Liver (tissue), 9 donors: ENCODE data around the gene CPED1. TPM values are rescaled to one million over a fixed set of nuclear protein-coding genes. Genes with fewer than 3 reads are reported as not detected.

Source experiments
- DNase-seq: peaks from one replicate; pipeline ENCODE4 v3.0.0-alpha.2; 2017; ENCODE audit warnings: low spot score
- H3K27ac ChIP-seq, 2 donors: one replicate each; pipeline ENCODE4 v1.7.0; 2013; ENCODE audit warnings: inconsistent platforms in 2 of 2, low read length in 2 of 2, control low read depth in 1 of 2, low read depth in 1 of 2, mild to moderate bottlenecking in 1 of 2
- H3K27me3 ChIP-seq, 4 donors: one replicate each; pipeline versions ENCODE4 v1.6.1 to v1.7.0; 2013; ENCODE audit warnings: low read length in 3 of 4, inconsistent platforms in 1 of 4, mild to moderate bottlenecking in 1 of 4, moderate library complexity in 1 of 4; ENCODE audit not compliant: control insufficient read depth in 4 of 4, insufficient read depth in 4 of 4
- H3K36me3 ChIP-seq, 4 donors: one replicate each; pipeline versions ENCODE4 v1.6.1 to v1.7.0; 2013; ENCODE audit warnings: low read length in 3 of 4, mild to moderate bottlenecking in 3 of 4, low read depth in 1 of 4, moderate library complexity in 1 of 4; ENCODE audit not compliant: control insufficient read depth in 4 of 4, insufficient read depth in 3 of 4
- H3K4me1 ChIP-seq, 4 donors: one replicate each; pipeline versions ENCODE4 v1.6.1 to v1.7.0; 2013; ENCODE audit warnings: low read length in 3 of 4, mild to moderate bottlenecking in 3 of 4, moderate library complexity in 1 of 4; ENCODE audit not compliant: control insufficient read depth in 4 of 4, insufficient read depth in 4 of 4
- H3K4me3 ChIP-seq, 3 donors: one replicate each; pipeline versions ENCODE4 v1.6.1 to v1.7.0; 2013; ENCODE audit warnings: low read length in 3 of 3, control low read depth in 1 of 3, low read depth in 1 of 3, mild to moderate bottlenecking in 1 of 3
- H3K9ac ChIP-seq, 2 donors: one replicate each; pipeline ENCODE4 v1.7.0; 2013; ENCODE audit warnings: low read length in 2 of 2, mild to moderate bottlenecking in 2 of 2, moderate library complexity in 2 of 2, control low read depth in 1 of 2, low read depth in 1 of 2
- H3K9me3 ChIP-seq, 4 donors: one replicate each; pipeline versions ENCODE4 v1.6.1 to v1.7.0; 2013; ENCODE audit warnings: low read length in 3 of 4; ENCODE audit not compliant: control insufficient read depth in 4 of 4
- ATF3 ChIP-seq: IDR thresholded peaks from 2 replicates; pipeline ENCODE4 v1.6.1; 2016; ENCODE audit warnings: antibody characterized with exemption
- CTCF ChIP-seq: fragments of 150-350 bp; IDR thresholded peaks from 2 replicates; pipeline ENCODE4 v1.5.1; 2017; ENCODE audit warnings: improper control_type of control experiment, low read depth, low read length; ENCODE audit not compliant: missing input control
- FOXA2 ChIP-seq: IDR thresholded peaks from 2 replicates; pipeline ENCODE4 v1.6.1; 2016; ENCODE audit warnings: antibody characterized with exemption
- GABPA ChIP-seq, 2 donors: IDR thresholded peaks in 1 of 2; conservative IDR thresholded peaks in 1 of 2; 2 replicates each; pipeline ENCODE4 v1.6.1; 2016; ENCODE audit warnings: antibody characterized with exemption in 2 of 2, mild to moderate bottlenecking in 1 of 2, moderate library complexity in 1 of 2
- HNF4A ChIP-seq, 2 donors: conservative IDR thresholded peaks; 2 replicates each; pipeline ENCODE4 v1.6.1; 2016; ENCODE audit warnings: antibody characterized with exemption in 2 of 2, mild to moderate bottlenecking in 2 of 2
- HNF4G ChIP-seq: IDR thresholded peaks from 2 replicates; pipeline ENCODE4 v1.6.1; 2016; ENCODE audit warnings: antibody characterized with exemption
- NR2F2 ChIP-seq: IDR thresholded peaks from 2 replicates; pipeline ENCODE4 v1.6.1; 2016; ENCODE audit warnings: antibody characterized with exemption
- RAD21 ChIP-seq, 2 donors: IDR thresholded peaks; 2 replicates each; pipeline ENCODE4 v1.6.1; 2016; ENCODE audit warnings: antibody characterized with exemption in 2 of 2, mild to moderate bottlenecking in 2 of 2
- REST ChIP-seq: IDR thresholded peaks from 2 replicates; pipeline ENCODE4 v1.6.1; 2016; ENCODE audit warnings: antibody characterized with exemption, mild to moderate bottlenecking
- RXRA ChIP-seq, 2 donors: IDR thresholded peaks; 2 replicates each; pipeline ENCODE4 v1.6.1; 2017 to 2018; ENCODE audit warnings: antibody characterized with exemption in 2 of 2, mild to moderate bottlenecking in 1 of 2
- TAF1 ChIP-seq: conservative IDR thresholded peaks from 2 replicates; pipeline ENCODE4 v1.6.1; 2016; ENCODE audit warnings: antibody characterized with exemption, mild to moderate bottlenecking
- YY1 ChIP-seq: IDR thresholded peaks from 2 replicates; pipeline ENCODE4 v1.6.1; 2016; ENCODE audit warnings: antibody characterized with exemption, mild to moderate bottlenecking
- ZBTB33 ChIP-seq: IDR thresholded peaks from 2 replicates; pipeline ENCODE4 v1.6.1; 2016; ENCODE audit warnings: antibody characterized with exemption
- WGBS: extraction: QIAGEN DNeasy Blood & Tissue Kit; methylation state at CpG from one replicate; pipeline ENCODE4 v1.1.7; 2013; 5-methylcytosine and 5-hydroxymethylcytosine counted together
- polyA plus RNA-seq, 2 donors: library from polyadenylated mRNA; stranded (reverse) in 1 of 2; unstranded in 1 of 2; fragments of 200-250 nt in 1 of 2; fragments of >200 nt in 1 of 2; fragmentation: Nextera tagmentation in 1 of 2; extraction: Ambion mirVana in 1 of 2; gene quantifications; one replicate each; pipeline versions ENCODE4 v1.2.1 to v1.2.3, GENCODE V29; 2013 to 2015
- total RNA-seq, 2 donors: library from RNA; depleted of rRNA; stranded (reverse); fragments of >200 nt; gene quantifications; one replicate each; pipeline ENCODE4 v1.2.3, GENCODE V29; 2014
- TF ChIP-seq, protein P1 (sequence below): IDR thresholded peaks from 2 replicates; pipeline ENCODE4 v1.6.1; 2016; ENCODE audit warnings: antibody characterized with exemption
- donor health status: healthy.
- donor health status: healthy.
- donor health status: healthy.
- donor health status: healthy.
- donor health status: healthy.

Gene CPED1
- total and polyA plus RNA-seq, 4 donors = 8.5 to 58.0 (median 14.6) TPM

DNA sequence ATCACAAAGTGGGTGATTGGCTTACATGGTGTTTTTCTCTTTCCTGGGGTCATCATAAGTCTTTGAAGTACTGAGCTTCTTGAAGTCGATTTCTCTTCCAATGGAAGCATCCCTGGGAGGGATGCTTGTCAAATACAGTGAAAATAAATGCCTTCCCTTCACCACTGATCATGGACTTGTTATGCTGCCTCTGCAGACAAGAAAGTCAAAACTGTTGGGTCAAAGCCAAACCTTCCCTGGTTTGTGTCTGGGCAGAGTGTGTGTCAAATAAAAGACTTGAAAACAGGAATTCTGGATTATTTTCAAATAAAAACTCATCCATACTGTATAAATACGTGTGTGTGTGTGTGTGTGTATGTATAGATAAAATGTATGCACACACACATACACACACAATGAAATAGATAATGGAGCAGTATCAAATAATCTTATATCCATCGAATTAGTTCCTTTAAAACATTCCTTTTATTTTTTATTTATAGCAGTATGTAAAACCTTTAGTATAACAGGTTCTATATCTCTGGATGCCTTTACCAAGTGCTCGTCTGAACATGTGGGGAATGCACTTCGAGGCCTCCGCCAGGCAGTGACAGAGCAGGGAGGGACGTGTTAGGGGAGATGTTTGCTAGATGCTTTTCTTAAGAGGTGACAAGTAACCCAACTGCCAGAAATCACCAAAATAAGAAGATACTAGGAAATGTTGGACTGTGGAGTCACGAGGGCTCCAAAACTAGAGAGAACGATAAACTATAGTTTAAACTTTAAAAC lies 313.1 kb downstream of the CPED1 start:
- Histone ChIP-seq H3K36me3 (peaks cover 0 to under 1% (median under 1%) of the 10 kb centered on the region in 4 donors), H3K4me3 (no peak overlapping the region), H3K9me3 (no peaks in the 10 kb centered on the region), H3K27ac (no peak overlapping the region), H3K27me3 (no peaks in the 10 kb centered on the region), H3K9ac (no peak overlapping the region), H3K4me1 (peaks cover 0 to 4% (median under 1%) of the 10 kb centered on the region in 4 donors)
- no peak for DNase-seq
- 84% methylated on average over 9 of the region's 9 CpGs for WGBS
- no peak for TF ChIP-seq TAF1
- TF ChIP-seq RXRA (IDR thresholded peaks at IDR 0.05) = no peak
- no peak for TF ChIP-seq NR2F2
- no peak for TF ChIP-seq YY1
- TF ChIP-seq RAD21 (IDR thresholded peaks at IDR 0.05) = no peak
- TF ChIP-seq, protein P1, sequence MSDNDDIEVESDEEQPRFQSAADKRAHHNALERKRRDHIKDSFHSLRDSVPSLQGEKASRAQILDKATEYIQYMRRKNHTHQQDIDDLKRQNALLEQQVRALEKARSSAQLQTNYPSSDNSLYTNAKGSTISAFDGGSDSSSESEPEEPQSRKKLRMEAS = no peak
- no peak for TF ChIP-seq HNF4A (conservative IDR thresholded peaks at IDR 0.05)
- no peak for TF ChIP-seq ZBTB33
- no peak for TF ChIP-seq FOXA2
- TF ChIP-seq ATF3 = no peak
- TF ChIP-seq REST = no peak

DNA sequence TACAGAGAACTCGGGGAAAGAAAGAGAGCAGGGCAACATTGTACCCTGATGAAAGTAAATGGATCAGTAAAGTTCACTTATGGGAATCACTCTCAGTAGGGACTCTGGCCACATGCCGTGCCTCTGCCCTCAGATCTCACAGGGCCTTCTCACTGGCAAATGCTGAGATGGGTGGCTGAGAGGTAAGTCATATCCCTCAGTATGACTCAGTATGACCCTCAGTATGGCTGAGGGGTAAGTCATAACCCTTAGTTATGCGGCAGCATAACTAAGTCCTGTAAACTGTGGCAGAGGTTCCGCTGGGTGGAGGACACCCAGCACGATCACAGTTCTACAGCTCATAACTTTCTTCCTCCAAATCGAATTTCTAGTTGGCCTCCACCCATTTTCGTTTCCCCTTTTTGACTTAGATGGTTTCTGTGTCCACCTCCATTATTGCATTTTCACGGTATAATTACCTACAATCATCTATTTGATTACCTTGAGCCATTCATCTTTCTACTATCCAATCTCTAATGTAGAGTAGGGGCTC lies 313.8 kb downstream of the CPED1 start:
- no peaks in the 10 kb centered on the region for H3K27me3 ChIP-seq
- no peak overlapping the region for H3K9ac ChIP-seq
- TF ChIP-seq CTCF = no peak
- TF ChIP-seq, protein P1 = no peak
- no peak for TF ChIP-seq HNF4A (conservative IDR thresholded peaks at IDR 0.05)
- no peak for TF ChIP-seq NR2F2
- TF ChIP-seq HNF4G = no peak
- TF ChIP-seq GABPA (IDR thresholded peaks at IDR 0.05 in 1 of 2, conservative IDR thresholded peaks at IDR 0.05 in 1 of 2) = no peak
- H3K4me3 ChIP-seq = no peak overlapping the region
- no peak overlapping the region for H3K27ac ChIP-seq
- H3K9me3 ChIP-seq = no peaks in the 10 kb centered on the region
- WGBS = 89% methylated on average over 8 of the region's 8 CpGs
- H3K36me3 ChIP-seq = no peaks in the 10 kb centered on the region
- H3K4me1 ChIP-seq = peaks cover 0 to 4% (median under 1%) of the 10 kb centered on the region in 4 donors
- no peak for DNase-seq
